Measurements from ENCODE around the gene PIWIL1. TPM values are rescaled to one million over a fixed set of nuclear protein-coding genes. Genes with fewer than 3 reads are reported as not detected.

The PIWIL1 gene
- total RNA-seq, 2 donors from 2014 or later = not detected

DNA sequence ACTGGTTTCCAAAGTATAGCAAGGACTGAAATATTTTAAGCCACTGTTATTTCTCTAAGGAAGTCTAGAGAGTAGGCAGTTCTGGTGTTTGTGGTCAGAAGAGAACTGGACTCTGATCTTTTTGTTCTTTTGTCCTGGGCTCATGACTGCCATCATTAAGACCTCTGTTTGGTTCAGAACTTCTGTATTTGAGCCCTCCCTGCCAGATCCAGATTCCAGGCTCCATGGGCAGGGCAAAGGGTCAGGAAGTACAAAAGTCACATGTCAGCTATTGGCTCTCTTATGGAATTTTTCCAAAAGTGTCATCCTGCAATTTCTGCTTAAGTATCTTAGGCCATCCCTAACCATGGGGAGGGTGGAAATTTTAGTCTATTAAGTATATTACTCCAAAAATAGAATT lies 6.8 kb downstream of the PIWIL1 start:
- DNase-seq (ENCODE audit: low spot score) = no peak
- Mint-ChIP-seq H3K27me3 (peaks cover 19 to 35% of the 10 kb centered on the region in 2 donors), H3K27ac (no peak overlapping the region), H3K9me3 (no peaks in the 10 kb centered on the region), H3K4me1 (ENCODE audit: low read depth in 2 of 2) (peaks cover 0 to 3% of the 10 kb centered on the region in 2 donors), H3K4me3 (no peak overlapping the region), H3K36me3 (no peaks in the 10 kb centered on the region)
- no peak for ATAC-seq

DNA sequence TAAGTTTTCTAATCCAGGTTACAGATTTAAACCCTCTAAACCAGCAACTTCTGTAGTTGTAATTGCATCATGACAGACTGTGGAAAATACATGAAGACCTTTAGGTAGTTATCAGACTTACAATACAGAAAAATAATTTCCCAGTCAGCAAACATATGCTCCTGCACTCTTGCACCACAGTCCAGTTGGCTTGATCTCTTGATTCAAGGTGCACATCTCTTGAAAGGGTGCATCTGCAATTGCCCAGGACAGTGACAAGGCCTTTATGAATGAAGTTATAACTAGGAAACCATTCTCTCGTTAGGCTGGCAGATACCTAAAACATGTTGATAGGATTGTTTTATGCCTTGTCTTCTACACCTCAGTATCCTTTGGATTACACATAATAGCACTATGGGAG lies 7.6 kb downstream of the PIWIL1 start:
- Mint-ChIP-seq H3K27ac (no peak overlapping the region), H3K4me1 (ENCODE audit: low read depth in 2 of 2) (no peaks in the 10 kb centered on the region), H3K4me3 (no peak overlapping the region), H3K27me3 (peaks cover 17 to 35% of the 10 kb centered on the region in 2 donors), H3K9me3 (no peaks in the 10 kb centered on the region), H3K36me3 (no peaks in the 10 kb centered on the region)
- DNase-seq (ENCODE audit: low spot score) (no peak), ATAC-seq (no peak)

GRCh38 chr12:130347588-130347987 lies 9.9 kb downstream of the PIWIL1 start:
- Mint-ChIP-seq H3K9me3 (no peaks in the 10 kb centered on the region), H3K4me1 (ENCODE audit: low read depth in 2 of 2) (no peaks in the 10 kb centered on the region), H3K27me3 (peaks cover 20 to 34% of the 10 kb centered on the region in 2 donors), H3K4me3 (no peak overlapping the region), H3K27ac (no peak overlapping the region), H3K36me3 (no peaks in the 10 kb centered on the region)
- DNase-seq (ENCODE audit: low spot score) (no peak), ATAC-seq (no peak)

DNA sequence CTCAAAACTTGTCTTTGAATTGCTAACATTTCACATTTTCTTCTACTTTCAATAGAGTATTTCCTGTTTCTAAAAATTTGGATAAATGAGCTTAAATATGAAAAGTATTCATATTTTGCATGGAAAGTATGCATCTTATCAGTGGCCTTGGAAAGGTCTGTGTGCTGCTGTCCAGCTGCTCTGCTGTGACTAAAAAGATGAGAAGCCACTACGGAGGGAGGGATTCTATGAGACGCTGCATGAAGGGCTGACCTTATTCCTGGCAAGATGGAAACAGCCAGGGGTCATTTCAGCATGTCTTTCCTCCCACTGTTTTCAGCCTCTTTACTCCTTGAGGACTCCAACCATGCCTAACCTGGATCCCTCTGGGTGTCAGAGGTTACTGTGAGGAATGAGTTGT lies 13.0 kb downstream of the PIWIL1 start:
- ATAC-seq = no peak
- Mint-ChIP-seq H3K27me3 (peaks cover 25 to 28% of the 10 kb centered on the region in 2 donors), H3K4me3 (no peak overlapping the region), H3K9me3 (peaks cover 4% of the 10 kb centered on the region), H3K36me3 (no peaks in the 10 kb centered on the region), H3K27ac (no peak overlapping the region), H3K4me1 (ENCODE audit: low read depth in 2 of 2) (no peaks in the 10 kb centered on the region)
- DNase-seq (ENCODE audit: low spot score) = no peak

DNA sequence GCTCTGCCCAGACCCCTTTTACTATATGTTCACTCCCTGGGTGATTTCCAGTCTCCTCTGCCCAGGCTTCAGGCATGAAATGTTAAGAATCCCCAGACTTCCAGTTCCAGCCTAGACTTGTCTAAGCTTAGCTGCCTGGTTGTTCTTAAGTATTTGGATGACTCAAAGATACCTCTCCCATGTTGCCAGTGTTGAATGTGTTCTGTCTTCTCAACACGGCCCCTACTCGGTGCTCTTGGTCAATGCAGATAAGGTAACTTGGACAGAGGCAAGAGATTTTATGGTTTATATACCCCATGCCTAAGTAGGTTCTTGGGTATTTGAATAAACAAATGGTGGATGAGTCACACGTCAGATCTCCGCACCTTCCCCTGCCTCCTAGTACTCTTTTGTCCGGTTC lies 13.6 kb downstream of the PIWIL1 start:
- H3K4me1 Mint-ChIP-seq (ENCODE audit: low read depth in 2 of 2) = no peaks in the 10 kb centered on the region
- H3K27me3 Mint-ChIP-seq = peaks cover 25 to 27% of the 10 kb centered on the region in 2 donors
- DNase-seq (ENCODE audit: low spot score) (no peak), ATAC-seq (no peak)
- H3K27ac Mint-ChIP-seq = no peak overlapping the region
- H3K9me3 Mint-ChIP-seq = peaks cover 4% of the 10 kb centered on the region
- no peaks in the 10 kb centered on the region for H3K36me3 Mint-ChIP-seq
- no peak overlapping the region for H3K4me3 Mint-ChIP-seq

GRCh38 chr12:130353081-130353480 lies 15.4 kb downstream of the PIWIL1 start:
- Mint-ChIP-seq H3K4me3 (no peak overlapping the region), H3K36me3 (no peaks in the 10 kb centered on the region), H3K4me1 (ENCODE audit: low read depth in 2 of 2) (no peaks in the 10 kb centered on the region), H3K27me3 (peaks cover 27 to 29% of the 10 kb centered on the region in 2 donors), H3K27ac (no peak overlapping the region), H3K9me3 (peaks cover 4% of the 10 kb centered on the region)
- ATAC-seq (no peak), DNase-seq (ENCODE audit: low spot score) (no peak)

DNA sequence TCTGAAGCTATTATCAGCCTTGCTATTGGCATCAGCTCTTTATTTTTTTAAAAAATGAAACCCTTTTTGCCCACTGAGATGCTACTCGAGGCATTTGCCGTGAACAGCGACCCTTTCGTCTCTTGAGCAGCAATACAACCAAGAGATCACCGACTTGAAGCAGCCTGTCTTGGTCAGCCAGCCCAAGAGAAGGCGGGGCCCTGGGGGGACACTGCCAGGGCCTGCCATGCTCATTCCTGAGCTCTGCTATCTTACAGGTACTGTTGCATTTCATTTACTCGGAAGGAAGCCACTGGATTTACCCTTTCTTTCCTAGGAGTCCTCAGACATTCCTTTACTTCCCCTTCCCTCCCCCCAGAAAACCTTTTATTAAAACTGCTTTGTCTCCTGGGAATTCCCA lies 16.7 kb downstream of the PIWIL1 start:
- Mint-ChIP-seq H3K36me3 (no peaks in the 10 kb centered on the region), H3K4me1 (ENCODE audit: low read depth in 2 of 2) (no peaks in the 10 kb centered on the region), H3K27me3 (peaks cover 26 to 36% of the 10 kb centered on the region in 2 donors), H3K27ac (no peak overlapping the region), H3K9me3 (peaks cover 4% of the 10 kb centered on the region), H3K4me3 (no peak overlapping the region)
- no peak for ATAC-seq
- no peak for DNase-seq (ENCODE audit: low spot score)

DNA sequence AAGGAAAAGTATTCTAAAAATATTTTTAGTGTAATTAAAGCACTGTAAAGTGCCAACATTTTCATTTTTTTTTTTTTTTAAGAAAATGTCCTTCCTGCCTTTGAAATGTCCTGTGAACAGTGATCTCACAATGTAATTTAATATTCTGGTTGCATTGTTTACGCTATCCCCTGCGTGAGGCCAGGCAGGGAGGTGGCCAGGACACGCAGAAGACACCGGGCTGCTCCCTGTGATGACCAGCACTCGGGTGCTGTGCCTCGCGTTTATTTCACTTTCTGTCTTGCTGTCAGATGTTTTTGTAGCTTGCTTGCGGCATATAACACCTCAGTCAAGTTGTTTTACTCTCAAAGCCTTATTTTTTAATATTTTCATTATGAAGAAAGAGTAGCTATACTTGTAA lies 18.5 kb downstream of the PIWIL1 start:
- Mint-ChIP-seq H3K4me1 (ENCODE audit: low read depth in 2 of 2) (no peaks in the 10 kb centered on the region), H3K9me3 (peaks cover 4% of the 10 kb centered on the region), H3K4me3 (no peak overlapping the region), H3K36me3 (no peaks in the 10 kb centered on the region), H3K27ac (no peak overlapping the region), H3K27me3 (peaks cover 17 to 31% of the 10 kb centered on the region in 2 donors)
- ATAC-seq (no peak), DNase-seq (ENCODE audit: low spot score) (no peak)

DNA sequence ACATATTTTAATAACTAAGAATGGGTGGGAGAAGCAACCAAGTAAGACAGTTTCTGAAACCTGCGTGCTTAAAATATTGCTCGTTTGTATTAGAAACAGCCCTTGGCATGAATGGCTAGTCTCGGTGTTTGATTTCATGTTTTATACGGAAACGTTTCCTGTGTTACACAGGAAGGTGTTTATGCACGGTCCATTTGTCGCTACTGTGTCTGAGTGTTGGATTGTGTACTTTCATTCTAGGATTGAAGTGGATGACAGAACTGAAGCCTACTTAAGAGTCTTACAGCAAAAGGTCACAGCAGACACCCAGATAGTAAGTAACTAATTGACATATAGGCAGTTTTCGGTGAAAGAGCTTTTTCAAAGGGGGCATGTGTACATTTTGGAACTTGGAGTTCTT lies 19.6 kb downstream of the PIWIL1 start:
- H3K27me3 Mint-ChIP-seq = peaks cover 7 to 25% of the 10 kb centered on the region in 2 donors
- H3K4me3 Mint-ChIP-seq = no peak overlapping the region
- DNase-seq (ENCODE audit: low spot score) (no peak), ATAC-seq (no peak)
- H3K36me3 Mint-ChIP-seq = no peaks in the 10 kb centered on the region
- peaks cover 4% of the 10 kb centered on the region for H3K9me3 Mint-ChIP-seq
- H3K27ac Mint-ChIP-seq = no peak overlapping the region
- no peaks in the 10 kb centered on the region for H3K4me1 Mint-ChIP-seq (ENCODE audit: low read depth in 2 of 2)

DNA sequence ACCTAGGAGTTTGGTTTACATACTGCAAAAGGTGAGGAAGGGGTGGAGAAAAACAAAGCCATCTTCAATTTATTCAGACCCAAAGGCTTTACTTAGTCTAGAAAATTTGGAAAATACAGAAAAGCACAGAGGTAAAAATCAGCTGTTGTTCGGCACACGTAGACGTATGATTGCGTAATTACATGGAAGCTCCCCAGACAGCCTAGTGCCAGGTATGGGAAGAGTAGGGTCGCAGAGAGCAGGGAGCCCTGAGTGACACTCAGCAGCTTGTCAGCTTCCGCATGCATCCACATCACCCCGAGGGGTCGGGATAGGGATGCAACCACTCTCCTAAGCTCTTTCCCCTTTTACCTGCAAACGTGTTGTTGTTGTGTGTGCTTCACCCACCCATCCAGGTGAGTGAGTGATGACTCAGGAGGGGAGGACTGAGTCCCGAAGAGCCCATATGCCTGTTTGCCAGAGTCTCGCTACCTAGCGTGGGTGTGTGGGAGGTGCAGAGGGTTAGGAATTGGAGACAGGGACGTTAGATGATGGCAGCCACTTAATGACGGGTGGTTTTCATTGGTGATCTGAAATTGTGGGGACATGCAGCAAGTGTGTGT lies 20.1 kb downstream of the PIWIL1 start:
- Mint-ChIP-seq H3K27me3 (peaks cover 5 to 25% of the 10 kb centered on the region in 2 donors), H3K4me3 (no peak overlapping the region), H3K4me1 (ENCODE audit: low read depth in 2 of 2) (no peaks in the 10 kb centered on the region), H3K27ac (no peak overlapping the region), H3K36me3 (no peaks in the 10 kb centered on the region), H3K9me3 (peaks cover 4% of the 10 kb centered on the region)
- no peak for ATAC-seq
- DNase-seq (ENCODE audit: low spot score) = no peak

GRCh38 chr12:130362060-130362459 lies 24.4 kb downstream of the PIWIL1 start:
- no peak overlapping the region for H3K4me3 Mint-ChIP-seq
- H3K9me3 Mint-ChIP-seq = no peaks in the 10 kb centered on the region
- H3K27ac Mint-ChIP-seq = no peak overlapping the region
- no peak for ATAC-seq
- H3K27me3 Mint-ChIP-seq = peaks cover 5 to 18% of the 10 kb centered on the region in 2 donors
- no peak for DNase-seq (ENCODE audit: low spot score)
- no peaks in the 10 kb centered on the region for H3K36me3 Mint-ChIP-seq
- no peaks in the 10 kb centered on the region for H3K4me1 Mint-ChIP-seq (ENCODE audit: low read depth in 2 of 2)

- Mint-ChIP-seq H3K9me3 (no peaks in the 10 kb centered on the region), H3K27me3 (peaks cover 5 to 12% of the 10 kb centered on the region in 2 donors), H3K4me1 (ENCODE audit: low read depth in 2 of 2) (no peaks in the 10 kb centered on the region), H3K4me3 (no peak overlapping the region), H3K36me3 (no peaks in the 10 kb centered on the region), H3K27ac (no peak overlapping the region)
- no peak for DNase-seq (ENCODE audit: low spot score)
- ATAC-seq = no peak
Measured at GRCh38 chr12:130364578-130364977, 26.9 kb downstream of the PIWIL1 start.

DNA sequence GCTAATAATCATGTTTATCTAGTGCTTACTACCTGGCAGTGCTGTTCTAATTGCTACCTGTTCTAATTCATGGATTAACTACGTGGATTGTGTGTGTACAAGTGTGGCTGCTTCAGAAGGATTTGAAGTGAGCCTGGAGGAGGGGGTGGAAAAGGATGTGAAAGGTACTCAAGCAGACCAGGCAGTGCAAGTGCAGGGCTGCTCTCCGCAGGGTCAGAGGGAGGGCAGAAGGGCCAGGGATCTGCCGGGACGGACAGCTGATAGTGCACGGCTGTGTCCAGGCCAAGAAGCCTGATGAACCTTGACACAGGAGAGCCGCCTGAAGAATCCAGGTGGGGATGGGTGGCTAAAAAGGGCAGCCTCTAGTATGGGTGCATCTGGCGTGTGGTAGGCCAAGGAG lies 28.5 kb downstream of the PIWIL1 start:
- ATAC-seq = no peak
- Mint-ChIP-seq H3K4me3 (no peak overlapping the region), H3K4me1 (ENCODE audit: low read depth in 2 of 2) (no peaks in the 10 kb centered on the region), H3K27ac (no peak overlapping the region), H3K27me3 (peaks cover 0 to 9% of the 10 kb centered on the region in 2 donors), H3K9me3 (no peaks in the 10 kb centered on the region), H3K36me3 (no peaks in the 10 kb centered on the region)
- no peak for DNase-seq (ENCODE audit: low spot score)

GRCh38 chr12:130367003-130367402 lies 29.3 kb downstream of the PIWIL1 start:
- Mint-ChIP-seq H3K27ac (no peak overlapping the region), H3K36me3 (no peaks in the 10 kb centered on the region), H3K4me1 (ENCODE audit: low read depth in 2 of 2) (no peaks in the 10 kb centered on the region), H3K4me3 (no peak overlapping the region), H3K27me3 (peaks cover 0 to 9% of the 10 kb centered on the region in 2 donors), H3K9me3 (no peaks in the 10 kb centered on the region)
- DNase-seq (ENCODE audit: low spot score) (no peak), ATAC-seq (no peak)

DNA sequence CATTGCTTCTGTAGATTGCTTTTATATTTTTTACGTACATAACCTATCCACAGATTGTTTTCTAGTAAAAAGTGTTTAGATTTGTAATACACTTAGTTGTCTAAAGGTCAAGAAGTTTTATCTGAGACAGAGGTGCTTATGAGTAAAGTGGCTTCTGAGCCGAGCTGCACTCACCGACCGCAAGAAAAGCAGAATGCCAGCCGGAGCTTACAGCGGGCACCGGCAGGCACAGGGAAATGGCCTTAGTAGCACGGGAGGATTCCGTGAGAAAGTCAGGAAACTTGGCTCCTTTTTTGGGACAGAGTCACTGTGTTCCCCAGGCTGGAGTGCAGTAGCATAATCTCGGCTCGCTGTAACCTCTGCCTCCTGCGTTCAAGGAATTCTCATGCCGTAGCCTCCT lies 29.8 kb downstream of the PIWIL1 start:
- ATAC-seq (no peak), DNase-seq (ENCODE audit: low spot score) (no peak)
- H3K4me3 Mint-ChIP-seq = no peak overlapping the region

More for the DNA sequence above, 29.8 kb downstream of the PIWIL1 start:
- no peaks in the 10 kb centered on the region for H3K4me1 Mint-ChIP-seq (ENCODE audit: low read depth in 2 of 2)
- H3K27me3 Mint-ChIP-seq = peaks cover 0 to 9% of the 10 kb centered on the region in 2 donors
- H3K36me3 Mint-ChIP-seq = no peaks in the 10 kb centered on the region
- no peak overlapping the region for H3K27ac Mint-ChIP-seq
- no peaks in the 10 kb centered on the region for H3K9me3 Mint-ChIP-seq
